BLaER1 treated with 17β-estradiol and CSF1 and Interleukin-3, amounts not matched to agents 10 nM and 100 nM (cell line): ENCODE measurements around the gene FRMPD4.

ENCODE experiments used
- H3K27ac ChIP-seq, 11 experiments: shearing (Covaris generic); formaldehyde crosslinking; 2 replicates each; pipeline ENCODE4 v1.8.1; 2022
- H3K27me3 ChIP-seq, 11 experiments: shearing (Covaris generic); formaldehyde crosslinking; 2 replicates each; pipeline ENCODE4 v1.8.1; 2022
- H3K36me3 ChIP-seq, 11 experiments: shearing (Covaris generic); formaldehyde crosslinking; 2 replicates each; pipeline ENCODE4 v1.8.1; 2022
- H3K4me1 ChIP-seq, 10 experiments: shearing (Covaris generic); formaldehyde crosslinking; 2 replicates each; pipeline ENCODE4 v1.8.1; 2022
- H3K4me2 ChIP-seq, 11 experiments: shearing (Covaris generic); formaldehyde crosslinking; 2 replicates each; pipeline ENCODE4 v1.8.1; 2022
- H3K4me3 ChIP-seq, 10 experiments: shearing (Covaris generic); formaldehyde crosslinking; 2 replicates each; pipeline ENCODE4 v1.8.1; 2022
- H3K9ac ChIP-seq, 11 experiments: shearing (Covaris generic); formaldehyde crosslinking; 2 replicates each; pipeline ENCODE4 v1.8.1; 2022
- H3K9me3 ChIP-seq, 11 experiments: shearing (Covaris generic); formaldehyde crosslinking; replicated peaks in 1 of 11; 2 replicates each; pipeline ENCODE4 v1.8.1; 2022
- H4K20me1 ChIP-seq, 11 experiments: shearing (Covaris generic); formaldehyde crosslinking; 2 replicates each; pipeline ENCODE4 v1.8.1; 2022
- Cebpa-rat ChIP-seq, 11 experiments: shearing (Covaris generic); IDR thresholded peaks; 2 replicates each; pipeline ENCODE4 v1.8.1; 2022

FRMPD4 gene

GRCh38 chrX:12411831-12412230, 273.6 kb downstream of the FRMPD4 start:
- TF ChIP-seq Cebpa-rat (IDR thresholded peaks at IDR 0.05), result no peak
- no peak overlapping the region for H3K27ac ChIP-seq

DNA sequence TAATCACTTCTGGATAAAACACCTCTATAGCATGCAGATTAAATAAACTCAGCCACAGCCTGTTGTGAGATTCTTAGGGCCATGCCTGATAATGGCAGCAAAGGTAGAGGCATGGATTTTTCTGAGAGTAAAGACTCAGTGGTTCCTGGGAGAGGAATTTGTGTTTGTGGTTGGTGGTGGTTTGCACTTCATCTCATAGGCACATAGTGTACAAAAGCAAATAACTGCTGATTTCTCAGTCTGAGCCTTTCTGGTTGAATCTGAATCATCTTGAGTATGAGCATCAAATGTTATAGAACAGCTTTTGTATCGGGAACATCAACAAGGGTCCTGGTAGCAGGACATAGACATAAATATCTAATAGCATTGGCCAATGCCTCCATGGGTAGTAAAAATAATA, 274.3 kb downstream of the FRMPD4 start:
- no peaks in the 10 kb centered on the region for H3K4me1 ChIP-seq
- TF ChIP-seq Cebpa-rat (IDR thresholded peaks at IDR 0.05), result no peak
- H3K36me3 ChIP-seq, result no peaks in the 10 kb centered on the region
- no peaks in the 10 kb centered on the region; a peak in 2 of 22 replicates for H4K20me1 ChIP-seq
- peaks cover 96 to 100% (median 99%) of the 10 kb centered on the region in 11 experiments for H3K27me3 ChIP-seq
- H3K4me3 ChIP-seq, result no peak overlapping the region
- H3K9me3 ChIP-seq, result no peaks in the 10 kb centered on the region
- no peak overlapping the region for H3K27ac ChIP-seq
- no peak overlapping the region for H3K4me2 ChIP-seq
- no peak overlapping the region for H3K9ac ChIP-seq

More at GRCh38 chrX:12411831-12412230, 273.6 kb downstream of the FRMPD4 start:
- Histone ChIP-seq H3K4me2 (no peak overlapping the region), H3K27me3 (peaks cover 98 to 100% (median 100%) of the 10 kb centered on the region in 11 experiments), H3K4me1 (no peaks in the 10 kb centered on the region), H3K4me3 (no peak overlapping the region), H3K36me3 (no peaks in the 10 kb centered on the region), H3K9me3 (no peaks in the 10 kb centered on the region), H3K9ac (no peak overlapping the region), H4K20me1 (no peaks in the 10 kb centered on the region; a peak in 2 of 22 replicates)

DNA sequence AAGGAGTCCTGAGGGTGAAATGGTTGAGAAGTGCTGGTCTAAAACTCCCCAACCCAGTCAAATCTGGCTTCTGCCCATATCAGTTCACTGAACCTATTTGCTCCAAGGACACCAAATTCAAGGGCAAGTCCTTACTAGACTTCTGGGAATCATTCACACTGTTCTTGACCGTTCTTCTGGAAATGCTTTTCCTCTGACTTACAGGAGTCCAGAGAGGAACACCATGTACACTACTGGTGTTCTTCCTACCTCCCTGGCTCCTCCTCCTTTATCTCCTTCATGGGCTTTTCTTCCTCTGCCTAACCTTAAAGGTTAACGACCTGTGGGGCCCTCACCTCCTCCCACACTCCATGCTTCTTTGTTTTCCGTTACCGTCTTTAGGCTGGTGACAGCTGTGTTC, 281.3 kb downstream of the FRMPD4 start:
- no peak overlapping the region for H3K9ac ChIP-seq
- no peak overlapping the region for H3K4me2 ChIP-seq
- no peaks in the 10 kb centered on the region for H3K4me1 ChIP-seq
- peaks cover 0 to 6% (median 0%) of the 10 kb centered on the region in 11 experiments; a peak in 5 of 22 replicates for H4K20me1 ChIP-seq
- H3K9me3 ChIP-seq, result no peaks in the 10 kb centered on the region
- H3K4me3 ChIP-seq, result no peak overlapping the region
- H3K27ac ChIP-seq, result no peak overlapping the region
- H3K27me3 ChIP-seq, result peaks cover 91 to 100% (median 98%) of the 10 kb centered on the region in 11 experiments
- H3K36me3 ChIP-seq, result no peaks in the 10 kb centered on the region
- TF ChIP-seq Cebpa-rat (IDR thresholded peaks at IDR 0.05), result no peak

GRCh38 chrX:12421918-12422317, 283.6 kb downstream of the FRMPD4 start:
- Histone ChIP-seq H3K27me3 (peaks cover 89 to 100% (median 98%) of the 10 kb centered on the region in 11 experiments), H3K4me2 (no peak overlapping the region), H3K4me1 (no peaks in the 10 kb centered on the region), H3K9ac (no peak overlapping the region), H3K4me3 (no peak overlapping the region), H3K9me3 (no peaks in the 10 kb centered on the region), H3K27ac (no peak overlapping the region), H4K20me1 (peaks cover 0 to 6% (median 0%) of the 10 kb centered on the region in 11 experiments; a peak in 5 of 22 replicates), H3K36me3 (no peaks in the 10 kb centered on the region)
- no peak for TF ChIP-seq Cebpa-rat (IDR thresholded peaks at IDR 0.05)

- Histone ChIP-seq H4K20me1 (peaks cover 0 to 6% (median 0%) of the 10 kb centered on the region in 11 experiments; a peak in 5 of 22 replicates), H3K27me3 (peaks cover 96 to 100% (median 99%) of the 10 kb centered on the region in 11 experiments)
- TF ChIP-seq Cebpa-rat (IDR thresholded peaks at IDR 0.05), result no peak
Observed at GRCh38 chrX:12423346-12423745, 285.1 kb downstream of the FRMPD4 start.

DNA sequence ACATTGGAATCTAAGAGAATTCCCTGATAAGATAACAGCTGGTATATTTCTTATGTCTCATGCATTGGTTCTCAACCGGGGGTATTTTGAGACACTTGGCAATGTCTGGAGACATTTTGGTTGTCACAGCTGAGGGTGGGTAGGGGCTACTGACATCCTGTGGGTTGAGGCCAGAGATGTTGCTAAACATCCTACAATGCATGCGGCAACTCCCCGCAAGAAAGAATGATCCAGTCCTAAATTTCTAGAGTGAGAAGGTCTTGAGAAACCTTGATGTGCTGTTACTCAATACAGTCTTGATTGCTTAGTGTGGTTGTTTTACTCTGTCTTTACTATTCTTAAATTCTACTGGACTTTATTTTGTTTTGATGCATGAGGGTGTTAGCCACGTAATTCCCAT, 287.2 kb downstream of the FRMPD4 start:
- Histone ChIP-seq H3K9ac (no peak overlapping the region), H3K4me2 (no peak overlapping the region), H3K4me3 (no peak overlapping the region), H3K4me1 (no peaks in the 10 kb centered on the region), H3K36me3 (no peaks in the 10 kb centered on the region), H3K9me3 (0 out of 22 replicates have a peak, but pooled peaks cover 0 to 4% (median 0%) of the 10 kb centered on the region in 11 experiments), H3K27me3 (peaks cover 96 to 100% (median 100%) of the 10 kb centered on the region in 11 experiments), H3K27ac (no peak overlapping the region), H4K20me1 (peaks cover 0 to under 1% (median 0%) of the 10 kb centered on the region in 11 experiments; a peak in 2 of 22 replicates)
- TF ChIP-seq Cebpa-rat (IDR thresholded peaks at IDR 0.05), result no peak

More at GRCh38 chrX:12423346-12423745, 285.1 kb downstream of the FRMPD4 start:
- no peaks in the 10 kb centered on the region for H3K9me3 ChIP-seq
- no peak overlapping the region for H3K4me2 ChIP-seq
- H3K27ac ChIP-seq, result no peak overlapping the region
- no peak overlapping the region for H3K9ac ChIP-seq
- no peaks in the 10 kb centered on the region for H3K36me3 ChIP-seq
- H3K4me3 ChIP-seq, result no peak overlapping the region
- H3K4me1 ChIP-seq, result no peaks in the 10 kb centered on the region

DNA sequence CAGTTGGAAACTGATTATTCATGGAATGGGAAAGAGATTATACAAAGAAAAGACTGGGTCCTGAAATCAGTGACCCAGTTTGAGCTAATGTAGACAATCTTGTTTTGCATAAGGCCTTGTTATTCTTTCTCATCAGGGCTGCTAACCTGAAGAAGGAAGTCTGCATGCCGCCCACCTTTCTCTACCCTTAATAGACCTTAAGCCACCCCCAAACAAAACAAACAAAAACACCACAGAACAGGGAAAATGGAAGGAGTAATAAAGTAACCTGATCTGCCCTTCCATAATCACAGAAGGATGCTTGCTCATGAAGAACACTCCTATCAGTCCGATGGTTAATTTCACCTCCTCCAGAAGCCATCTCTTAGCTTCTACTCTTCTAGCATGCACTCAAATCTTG, 288.1 kb downstream of the FRMPD4 start:
- no peaks in the 10 kb centered on the region; a peak in 2 of 22 replicates for H4K20me1 ChIP-seq
- H3K36me3 ChIP-seq, result no peaks in the 10 kb centered on the region
- H3K4me1 ChIP-seq, result peaks cover 0 to 5% (median 0%) of the 10 kb centered on the region in 10 experiments; a peak in 2 of 20 replicates
- no peak overlapping the region for H3K4me3 ChIP-seq
- no peak overlapping the region for H3K4me2 ChIP-seq
- TF ChIP-seq Cebpa-rat (IDR thresholded peaks at IDR 0.05), result no peak
- 0 out of 22 replicates have a peak, but pooled peaks cover 0 to 6% (median 0%) of the 10 kb centered on the region in 11 experiments for H3K9me3 ChIP-seq
- no peak overlapping the region for H3K9ac ChIP-seq
- peaks cover 95 to 100% (median 100%) of the 10 kb centered on the region in 11 experiments for H3K27me3 ChIP-seq
- H3K27ac ChIP-seq, result no peak overlapping the region

GRCh38 chrX:12434493-12434892, 296.2 kb downstream of the FRMPD4 start:
- Histone ChIP-seq H3K9me3 (peaks cover 0 to 12% (median 0%) of the 10 kb centered on the region in 11 experiments; a peak in 1 of 22 replicates), H4K20me1 (no peaks in the 10 kb centered on the region), H3K36me3 (no peaks in the 10 kb centered on the region), H3K4me2 (no peak overlapping the region), H3K27me3 (peaks cover 84 to 99% (median 93%) of the 10 kb centered on the region in 11 experiments), H3K4me3 (no peak overlapping the region), H3K9ac (no peak overlapping the region), H3K27ac (no peak overlapping the region), H3K4me1 (peaks cover 0 to 10% (median 0%) of the 10 kb centered on the region in 10 experiments; a peak in 3 of 20 replicates)
- TF ChIP-seq Cebpa-rat (IDR thresholded peaks at IDR 0.05), result no peak

DNA sequence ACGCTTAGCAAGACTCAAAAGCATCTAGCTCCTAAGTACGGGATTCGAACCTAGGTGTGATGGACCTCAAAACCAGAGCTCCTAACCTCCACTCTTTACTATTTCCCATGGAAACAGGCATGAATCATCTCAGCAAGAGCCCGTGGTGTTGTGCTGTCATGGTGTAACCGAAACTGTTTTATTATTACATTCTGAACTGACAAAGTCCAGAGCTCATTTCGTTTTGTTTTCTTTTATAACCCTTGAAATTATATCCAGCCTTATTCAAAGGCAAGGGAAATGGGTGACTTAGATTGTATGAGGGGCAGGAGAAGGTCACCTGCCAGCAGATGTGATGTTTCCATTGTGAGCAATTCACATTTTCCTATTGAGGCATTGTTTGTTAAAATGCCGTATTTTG, 301.1 kb downstream of the FRMPD4 start:
- no peaks in the 10 kb centered on the region for H3K36me3 ChIP-seq
- no peak overlapping the region for H3K27ac ChIP-seq
- H3K27me3 ChIP-seq, result peaks cover 87 to 99% (median 92%) of the 10 kb centered on the region in 11 experiments
- no peak for TF ChIP-seq Cebpa-rat (IDR thresholded peaks at IDR 0.05)
- H3K9ac ChIP-seq, result no peak overlapping the region
- no peak overlapping the region for H3K4me3 ChIP-seq
- H3K9me3 ChIP-seq, result peaks cover 0 to 3% (median 0%) of the 10 kb centered on the region in 11 experiments; a peak in 1 of 22 replicates
- H3K4me1 ChIP-seq, result no peaks in the 10 kb centered on the region
- no peak overlapping the region for H3K4me2 ChIP-seq
- no peaks in the 10 kb centered on the region for H4K20me1 ChIP-seq

DNA sequence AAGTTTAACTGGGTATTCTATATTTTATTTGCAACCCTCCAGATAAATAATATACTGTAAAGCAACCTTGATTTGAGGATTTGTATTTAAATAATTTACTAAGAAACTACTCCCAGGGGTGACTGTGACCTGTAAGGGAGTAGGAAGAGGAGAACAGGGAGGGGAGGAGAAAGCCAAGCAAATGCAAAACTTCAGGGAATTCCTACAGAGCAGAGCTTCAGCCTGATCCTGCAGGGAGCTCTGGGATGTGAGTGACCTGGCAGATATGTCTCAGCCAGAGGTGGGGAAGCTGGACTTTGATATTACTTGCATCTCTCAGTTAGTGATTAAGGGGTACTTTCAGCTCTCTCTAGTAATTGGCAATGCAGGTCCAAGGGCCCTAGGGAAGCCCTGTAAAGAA, 302.0 kb downstream of the FRMPD4 start:
- no peaks in the 10 kb centered on the region for H3K4me1 ChIP-seq

More for the DNA sequence above, 302.0 kb downstream of the FRMPD4 start:
- H3K36me3 ChIP-seq, result no peaks in the 10 kb centered on the region
- no peak for TF ChIP-seq Cebpa-rat (IDR thresholded peaks at IDR 0.05)
- H3K4me2 ChIP-seq, result no peak overlapping the region
- H3K9ac ChIP-seq, result no peak overlapping the region
- H3K4me3 ChIP-seq, result no peak overlapping the region
- H3K27ac ChIP-seq, result no peak overlapping the region
- H3K27me3 ChIP-seq, result peaks cover 90 to 99% (median 94%) of the 10 kb centered on the region in 11 experiments
- H4K20me1 ChIP-seq, result no peaks in the 10 kb centered on the region
- no peaks in the 10 kb centered on the region for H3K9me3 ChIP-seq
